Parietal lobe (tissue), 1 donor: ENCODE measurements around the gene SH3BGRL. TPM values are rescaled to one million over a fixed set of nuclear protein-coding genes. Genes with fewer than 3 reads are reported as not detected.

ENCODE experiments used
- total RNA-seq: library from RNA; depleted of rRNA; stranded (reverse); fragments of >200 nt; gene quantifications from one replicate; pipeline ENCODE4 v1.2.3, GENCODE V29; 2014

SH3BGRL gene
- 83.3 TPM for total RNA-seq

GRCh38 chrX:81201671-81202455, at the start of gene SH3BGRL, which contains the start of gene HMGN5:
Gene SH3BGRL, plus strand, starts transcription at chrX:81202102. Its CDS starts 99 bp downstream, at chrX:81202201.
Gene HMGN5, minus strand, starts transcription at chrX:81201913. Its CDS starts 80,364 bp downstream, at chrX:81121549.

Other genes starting within 250 kb of the SH3BGRL start
- 2.2 TPM for gene HMGN5, start 189 bp upstream of the SH3BGRL start, total RNA-seq